Activated CD8-positive, alpha-beta memory T cell treated with anti-CD3 and anti-CD28 coated beads, Interleukin-2, amount 50 U/mL, for 1 hour (primary cell): ENCODE data around the gene MEN1.
"Not testable (repeated sequence)": the region's sequence is repeated elsewhere in the genome, so short reads cannot be mapped to it uniquely, and the experiment has no call there.

ENCODE experiments used
- DNase-seq: peaks from one replicate; pipeline ENCODE4 v3.0.0-alpha.2; 2020; ENCODE audit errors: extremely low read depth

MEN1 gene

DNA sequence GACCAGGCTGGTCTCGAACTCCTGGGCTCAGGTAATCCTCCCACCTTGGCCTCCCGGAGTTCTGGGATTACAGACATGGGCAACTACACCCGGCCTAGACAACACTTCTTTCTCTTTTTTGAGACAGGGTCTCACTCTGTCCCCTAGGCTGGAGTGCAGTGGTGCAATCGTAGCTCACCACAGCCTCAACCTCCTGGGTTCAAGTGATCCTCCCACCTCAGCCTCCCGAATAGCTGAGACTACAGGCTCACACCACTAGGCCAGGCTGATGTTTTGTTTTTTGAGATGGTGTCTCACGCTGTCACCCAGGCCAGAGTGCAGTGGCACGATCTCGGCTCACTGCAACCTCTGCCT, 35.4 kb upstream of the MEN1 start:
- not testable (repeated sequence) for DNase-seq

DNA sequence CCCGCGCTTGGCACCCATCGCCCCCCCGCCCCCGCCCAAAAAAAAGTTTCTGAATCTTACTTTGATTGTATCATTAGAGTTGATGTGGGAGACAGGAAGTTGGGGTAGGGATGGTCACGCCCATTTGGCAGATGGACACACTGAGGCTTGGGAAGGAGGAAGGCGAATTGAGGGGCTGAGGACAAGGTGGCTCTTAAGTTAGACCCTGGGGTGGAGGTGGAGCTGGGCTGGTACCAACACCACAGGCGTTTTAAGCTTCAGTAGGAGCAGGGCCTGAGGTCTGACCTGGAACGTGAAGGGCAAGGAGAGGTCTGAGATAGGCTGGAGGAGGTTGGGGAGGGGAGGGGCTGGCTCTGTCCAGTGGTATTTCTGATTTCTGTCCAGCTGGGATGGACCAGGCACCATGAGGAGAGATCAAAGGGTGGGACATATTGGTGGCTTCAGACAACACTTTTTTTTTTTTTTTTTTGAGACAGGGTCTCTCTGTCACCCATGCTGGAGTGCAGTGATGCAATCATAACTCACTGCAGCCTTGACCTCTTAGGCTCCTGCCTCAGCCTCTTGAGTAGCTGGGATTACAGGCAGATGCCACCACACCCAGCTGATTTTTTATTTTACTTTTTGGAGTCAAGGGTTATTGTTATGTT, 34.9 kb upstream of the MEN1 start:
- no peak for DNase-seq

DNA sequence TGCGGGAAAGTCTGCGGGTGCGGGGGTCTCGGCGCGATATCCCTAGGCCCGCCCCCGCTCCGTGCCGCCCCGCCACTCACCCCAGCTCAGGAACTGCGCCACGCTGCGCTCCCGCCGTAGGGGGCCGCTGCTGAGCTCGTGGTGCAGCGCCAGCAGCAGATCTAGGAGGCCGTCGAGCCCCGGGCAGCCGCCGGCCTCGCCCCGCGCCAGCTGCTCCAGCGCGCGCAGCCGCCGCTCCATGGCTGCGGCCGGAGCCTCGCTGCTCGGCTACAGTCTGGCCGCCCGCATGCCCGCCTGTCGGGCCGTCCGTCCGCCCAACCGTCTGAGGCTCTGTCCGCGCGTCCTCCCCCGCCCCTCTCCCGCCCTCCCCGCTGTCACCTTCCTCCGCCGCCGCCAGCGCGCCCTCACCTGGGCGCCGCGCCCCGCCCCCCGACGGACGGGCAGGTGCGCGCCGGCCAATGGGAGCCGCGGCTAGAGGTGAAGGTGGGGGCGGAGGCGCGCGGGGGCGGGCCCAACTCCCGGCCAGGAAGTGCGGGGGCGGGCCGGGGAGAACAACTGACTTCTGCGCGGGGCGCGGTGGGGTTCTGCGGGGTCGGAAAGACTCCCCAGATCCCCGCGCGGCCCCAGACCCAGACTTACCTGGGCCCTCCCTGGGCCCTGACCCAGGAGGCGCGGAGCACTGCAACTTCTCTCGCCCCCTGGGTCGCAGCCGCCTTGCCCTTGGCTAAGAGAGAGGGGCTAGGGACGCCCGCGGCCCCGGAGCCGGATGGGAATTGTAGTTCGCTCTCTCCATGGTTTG, 34.2 kb upstream of the MEN1 start, which contains the start of gene CDC42BPG:
CDC42BPG (minus strand) TSS at position 324 of the 799 bp plus-strand sequence; CDS start at position 240, 84 bp downstream.
- no peak for DNase-seq

DNA sequence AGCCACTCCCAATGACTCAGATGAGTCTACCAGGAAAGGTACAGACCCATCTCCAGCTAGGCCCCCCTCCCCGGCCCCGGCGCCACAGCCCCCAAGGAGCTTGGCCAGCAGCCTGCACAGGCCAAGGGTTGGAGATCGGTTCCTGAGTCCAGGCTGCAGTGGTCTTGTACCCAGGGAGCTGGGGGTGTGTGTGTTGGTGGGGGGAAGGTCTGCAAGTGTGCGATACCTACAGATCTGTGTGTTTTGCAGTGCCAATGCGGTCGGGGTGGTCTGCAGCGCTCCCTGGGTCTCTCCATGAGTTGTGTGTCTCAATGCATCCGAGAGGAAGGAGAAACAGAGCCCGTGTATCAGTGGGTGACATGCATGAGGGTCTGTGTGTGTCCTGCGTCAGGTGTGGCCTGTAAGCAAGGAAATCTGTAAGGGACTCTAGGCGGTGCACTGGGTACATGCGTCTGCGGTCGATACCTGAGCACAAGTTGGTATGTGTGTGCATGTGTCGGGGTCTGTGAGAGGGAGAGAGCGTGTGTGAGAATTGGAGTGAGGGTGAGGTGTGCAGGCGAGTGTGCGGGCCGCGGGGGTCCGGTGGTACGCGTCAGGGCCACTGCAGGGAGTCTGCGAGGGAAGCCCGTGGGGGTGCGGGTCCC, 33.5 kb upstream of the MEN1 start:
- no peak for DNase-seq

DNA sequence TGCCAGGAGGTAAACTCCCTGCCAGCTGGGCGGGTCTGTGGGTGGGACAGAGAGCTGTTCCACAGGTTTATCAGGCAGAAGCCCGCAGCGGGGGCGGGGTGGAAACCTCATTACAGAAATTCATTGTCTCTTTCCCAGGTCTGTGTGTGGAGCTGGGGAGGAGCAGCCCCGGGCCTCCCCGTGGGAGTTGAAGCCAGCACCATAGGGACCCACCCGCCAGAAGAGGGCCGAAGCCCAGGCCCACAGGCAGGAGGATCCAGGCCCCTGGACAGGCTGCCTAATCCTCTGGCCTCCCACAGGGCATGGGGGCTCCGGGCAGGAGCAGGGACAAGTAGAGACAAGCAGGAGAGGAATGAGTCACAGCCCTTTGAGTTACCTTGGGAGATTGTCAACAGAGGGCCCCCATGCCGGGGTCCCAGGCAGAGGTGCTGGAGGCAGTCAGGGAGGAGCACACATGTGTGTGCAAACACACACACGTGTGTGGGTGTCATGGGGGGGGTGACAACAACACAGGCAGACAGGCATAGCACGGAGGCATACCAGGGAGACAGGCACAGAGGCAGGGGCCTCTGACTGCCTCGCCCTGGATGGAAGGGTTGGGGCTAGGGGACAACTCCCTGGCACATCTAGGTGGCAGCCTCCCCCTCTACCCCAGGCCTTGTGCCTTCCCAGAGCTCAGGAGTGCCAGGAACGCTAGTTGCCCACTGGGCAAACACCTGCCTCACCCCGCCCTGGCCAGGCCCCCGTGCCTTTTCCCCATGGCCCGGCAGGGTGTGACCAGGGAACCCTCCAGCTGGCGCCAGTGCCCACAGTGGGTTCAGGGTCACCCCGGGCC, 32.7 kb upstream of the MEN1 start:
- no peak for DNase-seq

DNA sequence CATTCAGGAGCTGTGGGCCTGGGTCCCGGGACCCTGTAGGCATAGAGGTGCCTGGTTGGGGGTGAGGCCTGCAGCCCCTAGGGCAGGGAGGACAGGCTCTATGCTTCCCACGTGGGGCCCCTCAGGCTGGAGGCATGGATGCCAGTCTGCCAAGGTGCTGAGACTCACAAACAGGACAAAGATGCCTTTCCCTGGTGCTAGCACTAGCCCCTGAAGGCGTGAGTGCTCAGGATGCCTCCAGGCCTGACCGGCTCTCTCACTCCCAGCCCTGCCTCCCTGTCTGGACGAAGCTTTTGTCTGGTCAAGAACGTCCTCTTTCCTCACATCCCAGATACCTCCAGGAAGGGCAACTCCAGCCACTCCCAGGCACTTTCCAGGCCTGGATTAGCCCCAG, 32.0 kb upstream of the MEN1 start:
- no peak for DNase-seq

DNA sequence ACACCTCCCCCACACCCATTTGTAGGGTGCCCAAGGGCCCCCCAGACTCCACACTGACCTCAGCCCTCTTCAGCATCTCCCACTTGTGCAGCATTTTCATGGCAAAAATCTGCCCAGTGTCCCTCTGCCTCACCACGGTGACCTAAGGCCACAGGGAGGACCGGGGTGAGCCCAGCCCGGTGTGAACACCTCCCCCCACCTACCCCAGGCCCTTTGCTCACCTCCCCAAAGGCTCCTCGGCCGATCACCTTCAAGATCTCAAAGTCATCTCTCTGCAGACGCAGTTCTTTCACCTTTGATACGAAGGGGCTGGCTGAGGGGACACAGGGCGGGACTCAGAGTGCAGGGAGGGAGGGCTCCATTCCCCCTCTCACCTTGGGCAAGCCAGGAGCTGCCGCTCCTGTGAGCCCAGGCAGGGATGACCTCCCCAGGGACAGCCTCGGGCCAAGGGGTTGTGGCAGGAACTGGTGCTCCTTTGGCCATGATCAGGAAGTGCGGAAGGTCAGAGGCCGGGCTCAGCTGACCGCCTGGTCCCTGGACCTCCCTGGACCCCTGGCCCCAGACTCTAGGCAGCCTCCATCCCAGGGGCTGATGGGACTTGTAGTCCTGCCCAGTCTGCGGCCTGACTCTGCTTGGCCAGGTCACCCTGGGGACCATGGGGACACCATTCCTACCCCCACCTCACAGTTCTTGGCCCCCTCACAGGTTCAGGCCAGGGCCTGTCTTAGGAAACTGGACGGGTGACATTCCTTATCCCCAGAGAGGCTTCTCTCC, 31.4 kb upstream of the MEN1 start:
- no peak for DNase-seq

DNA sequence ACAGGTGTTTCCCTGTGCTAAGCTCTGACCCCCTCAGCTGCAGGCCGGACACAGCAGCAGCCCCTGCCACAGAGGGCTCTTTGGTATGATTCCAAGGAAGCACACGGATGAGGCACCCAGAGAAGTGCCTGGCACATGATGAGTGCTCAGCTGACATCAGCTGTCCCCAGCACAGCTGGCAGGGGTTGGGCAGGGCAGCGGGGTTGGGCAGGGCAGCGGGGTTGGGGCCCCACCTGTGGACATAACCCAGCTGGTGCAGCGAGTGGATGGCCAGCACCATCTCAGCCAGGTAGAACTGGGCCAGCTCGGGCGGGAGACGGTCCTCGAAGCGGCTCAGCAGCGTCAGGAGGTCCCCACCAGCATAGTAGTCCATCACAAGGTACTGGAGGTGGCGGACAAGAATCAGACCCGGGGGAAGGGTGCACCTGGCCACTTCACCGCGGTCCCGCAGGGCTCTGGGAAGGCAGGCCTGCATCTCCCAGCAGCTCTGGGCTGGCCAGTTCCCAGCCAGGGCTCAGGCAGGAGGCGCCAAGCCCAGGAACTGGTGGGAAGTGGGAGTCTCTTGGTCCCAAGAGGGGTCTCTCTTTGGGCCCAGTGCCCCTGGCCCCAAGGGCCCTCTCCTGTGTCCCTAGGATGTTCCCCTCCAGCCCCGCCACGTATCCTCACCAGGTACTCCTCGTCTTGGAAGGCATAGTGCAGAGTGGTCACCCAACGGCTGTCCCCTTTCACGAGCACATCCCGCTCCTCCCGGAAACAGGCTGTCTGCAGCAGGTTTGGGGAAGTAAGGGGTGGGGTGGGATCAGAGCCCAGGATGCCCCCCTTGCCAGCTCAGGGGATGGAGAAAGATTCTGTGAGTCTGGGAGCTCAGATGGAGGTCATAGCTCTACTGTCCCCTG, 29.8 kb upstream of the MEN1 start:
- no peak for DNase-seq

DNA sequence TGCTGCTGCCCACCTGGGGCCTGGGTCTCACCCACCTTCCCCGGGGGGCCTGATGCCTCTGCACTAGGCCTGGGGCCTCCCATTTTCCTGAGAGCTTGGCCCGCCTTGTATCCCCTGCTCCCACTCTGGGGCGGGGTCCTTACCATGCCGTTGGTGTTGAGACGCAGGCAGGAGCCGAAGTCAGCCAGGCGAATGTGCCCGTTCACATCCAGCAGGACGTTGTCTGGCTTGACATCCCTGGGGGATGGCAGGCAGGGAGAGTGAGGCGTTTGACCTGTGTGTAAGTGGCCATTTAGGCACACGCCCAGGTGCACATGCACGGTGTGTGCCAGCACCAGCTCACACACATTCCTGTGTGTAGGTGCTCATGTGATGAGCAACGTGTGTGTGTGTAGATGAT, 29.0 kb upstream of the MEN1 start:
- DNase-seq = no peak

DNA sequence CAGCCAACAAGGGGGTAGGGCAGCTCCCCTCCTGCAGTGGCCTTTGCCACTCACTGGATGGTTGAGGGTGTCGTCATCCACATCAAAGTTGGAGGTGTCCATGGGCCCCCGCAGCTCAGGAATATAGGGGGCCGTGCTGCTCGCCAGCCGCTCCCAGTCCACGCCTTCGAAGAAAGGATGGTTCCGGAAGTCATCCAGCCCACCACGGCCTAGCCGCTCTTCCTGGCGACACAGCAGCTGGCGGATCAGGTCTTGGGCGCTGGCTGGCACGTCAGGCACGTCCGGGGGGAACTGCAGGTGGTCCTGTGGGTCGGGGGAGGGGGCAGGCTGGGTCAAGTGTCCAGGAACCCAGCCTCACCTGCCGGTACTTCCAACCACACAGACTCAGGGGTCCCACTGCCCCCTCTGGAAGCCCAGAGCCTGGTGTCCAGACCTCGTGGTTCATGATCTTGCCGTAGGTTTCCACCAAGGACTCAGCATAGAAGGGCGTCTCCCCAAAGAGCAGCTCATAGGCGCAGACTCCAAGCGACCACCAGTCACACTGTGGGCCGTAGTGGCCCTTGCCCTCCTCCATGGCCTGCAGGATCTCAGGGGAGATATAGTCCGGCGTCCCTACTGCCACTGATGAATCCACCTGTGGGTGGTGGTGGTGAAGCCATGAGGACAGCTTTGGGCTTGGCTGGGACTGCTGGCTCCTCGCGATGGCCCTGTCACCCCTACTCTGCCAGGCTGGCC, 28.4 kb upstream of the MEN1 start:
- no peak for DNase-seq

DNA sequence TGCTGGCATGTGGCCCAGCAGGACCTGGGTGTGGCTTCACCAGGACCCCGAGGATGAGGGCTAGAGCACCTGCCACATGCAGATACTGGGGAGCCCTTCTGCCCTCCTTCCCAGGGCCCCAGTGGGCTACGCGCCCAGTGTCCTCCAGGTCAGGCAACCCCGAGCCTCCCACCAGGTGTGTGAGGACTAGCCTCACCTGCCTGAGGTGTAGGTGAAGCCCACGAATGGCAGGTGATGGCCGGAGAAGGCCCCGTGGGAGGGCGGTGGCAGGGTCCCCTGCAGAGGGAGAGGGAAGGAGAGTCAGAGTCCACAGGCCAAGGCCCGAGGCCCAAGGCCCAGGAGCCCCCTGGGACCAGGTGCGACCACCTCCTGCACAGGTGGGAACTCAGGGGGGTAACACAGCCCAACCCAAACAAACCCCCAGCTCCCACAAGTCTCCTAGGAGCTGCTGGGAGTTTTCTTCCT, 27.6 kb upstream of the MEN1 start:
- DNase-seq = no peak

DNA sequence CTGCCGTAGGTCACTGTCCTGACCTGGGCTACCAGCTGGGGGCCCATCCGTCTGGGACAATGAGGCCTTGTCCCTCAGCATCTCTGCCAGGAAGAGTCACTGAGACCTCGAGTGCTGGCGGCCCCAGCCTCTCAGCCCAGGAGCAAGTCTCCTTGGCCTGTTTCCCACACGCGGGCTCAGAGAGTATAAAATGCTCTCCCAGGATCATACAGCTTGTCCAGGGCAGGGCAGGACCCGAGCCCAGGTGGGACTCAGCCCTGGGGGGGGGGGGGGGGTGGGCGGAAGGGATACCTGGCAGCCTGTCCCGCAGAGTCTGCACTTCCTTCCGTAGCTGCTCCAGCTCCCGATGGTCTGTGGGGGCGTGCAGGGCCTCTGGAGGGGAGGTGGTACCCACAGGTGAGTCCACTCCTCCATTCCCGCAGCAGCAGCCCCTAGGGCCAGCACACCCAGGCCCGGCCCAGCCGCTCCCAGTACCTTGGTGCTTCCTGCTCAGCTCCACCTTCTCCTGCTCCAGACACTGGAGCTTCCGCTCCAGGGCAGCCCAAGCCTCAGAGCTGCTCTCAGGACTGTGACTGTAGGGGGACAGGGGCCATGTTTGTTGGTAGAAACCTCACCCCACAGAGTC, 26.2 kb upstream of the MEN1 start:
- no peak for DNase-seq

DNA sequence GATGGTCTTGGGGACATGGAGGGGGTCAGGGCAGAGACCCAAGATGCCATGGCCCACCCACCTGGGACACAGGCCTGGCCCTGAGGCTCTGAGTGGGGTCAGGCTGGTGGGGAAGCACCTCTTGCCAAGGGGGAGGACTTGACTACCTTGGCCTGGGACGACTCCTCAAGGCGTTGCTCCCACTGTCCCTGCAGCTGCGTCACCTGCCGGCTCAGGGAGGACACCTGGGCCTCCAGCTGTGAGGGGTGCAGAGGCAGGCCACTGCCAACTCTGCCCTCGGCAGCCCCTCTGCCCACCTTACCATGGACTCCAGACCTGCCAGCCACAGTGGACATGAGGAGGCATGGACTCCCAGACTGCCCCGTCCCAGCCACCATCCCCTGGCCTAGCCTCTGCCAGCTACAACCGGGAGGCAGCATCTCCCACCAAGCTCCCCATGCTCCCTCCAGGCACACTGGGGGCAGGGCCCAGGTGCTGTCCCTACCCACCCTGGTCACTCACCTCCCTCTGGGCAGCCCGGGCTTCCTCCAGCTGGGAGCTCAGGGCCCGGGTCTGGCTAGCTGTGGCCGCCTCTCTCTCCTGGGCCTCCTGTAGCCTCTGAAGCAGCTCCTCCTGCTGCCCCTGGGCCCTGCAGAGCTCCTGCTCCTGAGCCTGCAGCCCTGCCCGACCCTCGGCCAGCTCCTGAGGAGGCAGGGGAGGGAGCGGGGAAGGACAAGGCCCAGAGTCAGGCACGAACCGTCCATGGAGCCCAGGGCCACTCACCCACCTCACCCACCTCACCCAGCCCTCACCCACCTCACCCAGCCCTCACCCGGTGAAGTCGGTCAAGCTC, 25.5 kb upstream of the MEN1 start:
- no peak for DNase-seq

DNA sequence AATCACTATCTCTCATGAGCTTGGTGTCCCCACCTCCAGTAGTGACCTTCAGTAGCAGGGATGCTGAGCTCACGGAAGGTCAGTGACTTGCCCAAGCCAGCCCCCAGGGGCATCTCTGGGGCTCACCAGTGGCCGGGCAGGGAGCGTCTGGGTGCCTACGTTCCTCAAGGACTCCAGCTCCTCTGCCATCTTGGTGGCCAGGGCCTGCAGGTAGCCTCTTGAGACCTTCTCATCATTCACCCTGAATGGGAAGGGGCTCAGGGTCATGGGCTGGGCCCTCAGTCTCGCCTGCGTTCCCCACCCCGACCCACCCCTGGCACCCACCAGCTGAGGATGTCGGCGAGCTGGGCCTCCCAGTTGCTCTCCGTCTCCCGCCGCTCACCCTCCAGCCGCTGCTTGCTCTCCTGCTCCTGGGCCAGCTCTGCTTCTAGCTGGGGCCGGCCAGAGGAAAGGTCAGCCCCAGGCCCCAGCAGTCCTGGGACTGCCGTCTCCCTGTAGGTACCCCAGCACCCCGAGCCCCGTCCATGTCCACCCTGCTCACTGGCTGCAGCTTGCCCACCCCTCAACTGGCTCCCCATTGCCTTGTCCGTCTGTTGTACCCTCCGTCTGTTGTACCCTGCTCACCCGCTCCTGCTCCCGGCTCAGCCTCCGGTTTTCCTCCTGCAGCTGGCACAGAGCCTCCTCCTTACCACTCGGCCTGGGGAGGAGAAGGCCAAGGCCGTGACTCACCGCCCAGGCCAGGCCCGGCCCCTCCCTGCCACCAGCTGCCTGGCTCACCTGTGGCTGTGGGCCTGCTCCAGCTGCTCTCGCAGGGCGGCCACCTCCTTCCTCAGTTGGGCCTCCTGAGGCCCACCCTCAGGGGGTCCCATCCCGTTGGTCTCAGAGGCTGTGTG, 24.6 kb upstream of the MEN1 start:
- no peak for DNase-seq

DNA sequence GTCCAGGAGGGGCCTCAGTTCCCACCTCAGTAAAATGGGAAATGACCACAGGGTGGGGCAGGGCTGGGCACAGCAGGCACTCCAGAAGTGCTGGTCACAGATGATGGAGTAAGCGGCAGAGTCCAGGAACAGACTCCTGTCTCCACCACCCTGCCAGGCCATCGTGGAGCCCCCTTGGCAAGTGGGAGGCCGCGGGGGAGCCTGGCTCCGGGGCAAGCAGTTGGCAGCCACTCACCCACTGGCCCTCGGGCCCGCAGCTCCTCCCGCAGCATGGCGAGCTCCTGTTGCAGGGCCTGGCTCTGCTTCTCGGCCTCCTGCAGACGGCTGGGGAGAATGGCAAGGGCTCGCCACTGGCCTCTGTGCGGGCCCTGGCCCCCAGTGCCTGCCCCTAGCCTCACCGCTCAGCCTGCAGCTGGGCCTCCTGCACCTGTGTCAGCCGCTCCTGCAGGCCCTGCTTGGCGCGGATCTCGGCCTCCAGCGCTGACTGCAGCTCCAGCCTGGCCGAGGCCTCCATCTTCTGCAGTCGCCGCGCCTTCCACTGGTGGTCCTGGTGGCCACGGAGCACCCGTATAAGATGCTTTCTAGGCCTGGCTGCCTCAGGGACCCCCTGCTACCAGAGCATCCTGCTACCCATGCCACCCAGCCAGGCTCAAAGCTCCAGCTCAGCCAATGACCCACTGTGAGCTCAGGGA, 23.8 kb upstream of the MEN1 start:
- no peak for DNase-seq

DNA sequence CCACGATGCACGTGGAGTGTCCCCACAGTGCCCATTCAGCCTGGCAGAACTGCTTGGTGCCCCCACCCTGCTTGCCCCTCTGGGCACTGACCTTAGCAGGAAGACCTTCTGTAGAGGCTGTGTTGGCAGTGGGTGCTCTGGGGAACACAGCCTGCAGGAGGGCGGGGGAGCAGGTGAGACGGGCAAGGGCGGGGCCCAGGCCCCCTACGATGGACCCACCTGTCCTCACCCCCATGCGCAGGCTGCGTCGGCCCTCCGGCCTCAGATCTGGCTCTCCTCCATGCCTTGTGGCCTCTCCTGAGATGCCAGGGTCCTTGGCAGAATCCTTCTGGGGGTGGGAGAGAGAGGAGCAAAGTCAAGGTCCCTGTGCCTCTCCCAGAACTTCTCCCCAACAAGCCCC, 23.2 kb upstream of the MEN1 start:
- DNase-seq = no peak

DNA sequence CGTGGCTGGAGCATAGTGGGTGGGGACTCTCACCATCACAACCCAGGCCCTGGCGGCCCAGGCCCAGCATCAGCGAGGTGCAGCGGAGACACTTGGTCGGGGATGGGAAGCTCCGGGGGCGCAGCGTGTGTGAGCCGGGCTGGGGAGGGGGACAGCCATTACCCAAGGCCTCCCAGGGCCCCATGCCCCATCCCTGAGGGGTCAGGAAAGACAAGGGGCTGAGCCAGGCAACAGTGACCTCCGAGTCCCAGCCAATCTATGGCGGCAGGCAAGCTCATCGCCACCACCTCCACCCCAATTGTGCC, 22.8 kb upstream of the MEN1 start:
- no peak for DNase-seq
